Esophagus squamous epithelium (tissue), 4 donors: ENCODE measurements around the gene P2RX6.
"Not testable (repeated sequence)": the region's sequence is repeated elsewhere in the genome, so short reads cannot be mapped to it uniquely, and the experiment has no call there.

Experiments
- CTCF ChIP-seq, 6 experiments: fragments of 450-650 bp in 4 of 6; fragments of 200-600 bp in 2 of 6; sonication (generic) in 2 of 6; IDR thresholded peaks; one replicate each; pipeline ENCODE4 v1.5.1; 2016 to 2019; ENCODE audit warnings: antibody characterized with exemption in 6 of 6, mild to moderate bottlenecking in 4 of 6, moderate library complexity in 4 of 6
- POLR2A ChIP-seq, 4 donors: fragments of 450-650 bp; IDR thresholded peaks; one replicate each; pipeline ENCODE4 v1.6.1; 2017; ENCODE audit warnings: antibody characterized with exemption in 4 of 4, mild to moderate bottlenecking in 4 of 4, moderate library complexity in 3 of 4

- not testable (repeated sequence) for TF ChIP-seq CTCF, POLR2A (IDR thresholded peaks at IDR 0.05)
Measured at GRCh38 chr22:21009208-21009607, 5.8 kb upstream of the P2RX6 start.
